ENCODE measurements around the gene ZDHHC24. TPM values are rescaled to one million over a fixed set of nuclear protein-coding genes. Genes with fewer than 3 reads are reported as not detected.

Gene ZDHHC24
- total RNA-seq, 1 experiment from 2014 or later: 29.5 TPM

DNA sequence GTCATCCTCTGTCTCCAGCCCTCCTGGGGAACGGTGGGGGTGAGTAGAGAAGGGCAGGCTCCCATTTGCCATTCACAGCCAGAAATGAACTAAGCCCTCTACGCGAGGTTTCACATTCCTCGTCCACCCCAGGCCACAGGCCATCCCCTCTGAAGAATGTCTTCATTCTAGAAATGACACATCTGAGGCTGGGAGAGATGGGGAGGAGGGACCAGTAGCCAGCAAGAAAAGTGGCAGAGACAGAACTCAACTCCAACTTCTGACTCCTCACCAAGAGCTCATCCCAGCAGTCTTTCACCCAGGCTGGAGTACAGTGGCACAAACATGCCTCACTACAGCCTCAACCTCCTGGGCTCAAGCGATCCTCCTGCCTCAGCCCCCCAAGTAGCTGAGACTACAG is 19.1 kb upstream of the ZDHHC24 start:
- in situ Hi-C loops (cut with HindIII; ENCODE audit: low pct_unique_long_range_greater_than_20kb, low sequenced_read_pairs): no loop called here
- CTCF ChIA-PET: no interaction called here
- ATAC-seq (no peak), DNase-seq (ENCODE audit: low read depth, low spot score) (no peak)
- no TSS peak for BruUV-seq (replicated peaks)
- POLR2A ChIA-PET: no interaction called here
- no peaks in the 10 kb centered on the region for H3K36me3 ChIP-seq (ENCODE audit: control insufficient read depth, insufficient read depth, low read length)
- H3K4me3 ChIP-seq (ENCODE audit: low read depth in 2 of 2, low read length in 2 of 2): no peak overlapping the region
- H3K27me3 ChIP-seq (ENCODE audit: control insufficient read depth, insufficient read depth, low read length): no peaks in the 10 kb centered on the region
- TF ChIP-seq SIN3A (IDR thresholded peaks at IDR 0.05; ENCODE audit: borderline replicate concordance, insufficient read depth, low read depth, low read length): no peak
- H3K4me1 ChIP-seq (ENCODE audit: control insufficient read depth, insufficient read depth, low read length): no peaks in the 10 kb centered on the region
- intact Hi-C loops (cut with micrococcal nuclease; ENCODE audit: unreplicated experiment): no loop called here
- no peak overlapping the region for H3K27ac ChIP-seq (ENCODE audit: low read length)
- no peaks in the 10 kb centered on the region for H3K9me3 ChIP-seq (ENCODE audit: control insufficient read depth, insufficient read depth, low read depth, low read length)

DNA sequence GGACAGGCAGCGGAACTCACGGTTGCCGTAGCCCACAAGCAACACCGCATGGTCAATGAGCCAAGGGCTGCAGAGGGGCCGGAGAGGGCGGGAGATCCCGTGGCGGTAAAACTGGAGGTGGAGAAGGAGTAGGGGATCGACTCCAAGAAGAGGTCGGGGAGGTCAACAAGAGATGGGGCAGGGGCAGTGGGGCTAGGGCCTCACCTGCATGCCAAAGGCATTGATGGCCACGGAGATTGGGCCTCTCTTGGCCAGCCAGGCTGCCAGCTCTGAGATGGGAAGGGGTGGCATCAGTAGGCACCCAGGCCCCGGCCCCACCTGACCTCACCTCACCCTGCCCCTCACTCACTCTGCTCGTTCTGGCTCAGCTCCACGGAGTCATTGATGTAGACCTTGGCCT is 18.7 kb upstream of the ZDHHC24 start:
- Histone ChIP-seq H3K4me3 (ENCODE audit: low read depth in 2 of 2, low read length in 2 of 2) (no peak overlapping the region), H3K27me3 (ENCODE audit: control insufficient read depth, insufficient read depth, low read length) (no peaks in the 10 kb centered on the region), H3K36me3 (ENCODE audit: control insufficient read depth, insufficient read depth, low read length) (no peaks in the 10 kb centered on the region), H3K4me1 (ENCODE audit: control insufficient read depth, insufficient read depth, low read length) (no peaks in the 10 kb centered on the region), H3K9me3 (ENCODE audit: control insufficient read depth, insufficient read depth, low read depth, low read length) (no peaks in the 10 kb centered on the region), H3K27ac (ENCODE audit: low read length) (no peak overlapping the region)
- ATAC-seq (no peak), DNase-seq (ENCODE audit: low read depth, low spot score) (no peak)
- no TSS peak for BruUV-seq (replicated peaks)
- POLR2A ChIA-PET: no interaction called here
- TF ChIP-seq, protein P1, sequence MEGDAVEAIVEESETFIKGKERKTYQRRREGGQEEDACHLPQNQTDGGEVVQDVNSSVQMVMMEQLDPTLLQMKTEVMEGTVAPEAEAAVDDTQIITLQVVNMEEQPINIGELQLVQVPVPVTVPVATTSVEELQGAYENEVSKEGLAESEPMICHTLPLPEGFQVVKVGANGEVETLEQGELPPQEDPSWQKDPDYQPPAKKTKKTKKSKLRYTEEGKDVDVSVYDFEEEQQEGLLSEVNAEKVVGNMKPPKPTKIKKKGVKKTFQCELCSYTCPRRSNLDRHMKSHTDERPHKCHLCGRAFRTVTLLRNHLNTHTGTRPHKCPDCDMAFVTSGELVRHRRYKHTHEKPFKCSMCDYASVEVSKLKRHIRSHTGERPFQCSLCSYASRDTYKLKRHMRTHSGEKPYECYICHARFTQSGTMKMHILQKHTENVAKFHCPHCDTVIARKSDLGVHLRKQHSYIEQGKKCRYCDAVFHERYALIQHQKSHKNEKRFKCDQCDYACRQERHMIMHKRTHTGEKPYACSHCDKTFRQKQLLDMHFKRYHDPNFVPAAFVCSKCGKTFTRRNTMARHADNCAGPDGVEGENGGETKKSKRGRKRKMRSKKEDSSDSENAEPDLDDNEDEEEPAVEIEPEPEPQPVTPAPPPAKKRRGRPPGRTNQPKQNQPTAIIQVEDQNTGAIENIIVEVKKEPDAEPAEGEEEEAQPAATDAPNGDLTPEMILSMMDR (IDR thresholded peaks at IDR 0.05): no peak
- TF ChIP-seq SIN3A (IDR thresholded peaks at IDR 0.05; ENCODE audit: borderline replicate concordance, insufficient read depth, low read depth, low read length) (no peak), POLR2AphosphoS5 (IDR thresholded peaks at IDR 0.05; ENCODE audit: low read depth, low read length) (no peak), TCF7L2 (IDR thresholded peaks at IDR 0.05; ENCODE audit: low read depth, low read length) (no peak)
- TF ChIP-seq, protein P2, sequence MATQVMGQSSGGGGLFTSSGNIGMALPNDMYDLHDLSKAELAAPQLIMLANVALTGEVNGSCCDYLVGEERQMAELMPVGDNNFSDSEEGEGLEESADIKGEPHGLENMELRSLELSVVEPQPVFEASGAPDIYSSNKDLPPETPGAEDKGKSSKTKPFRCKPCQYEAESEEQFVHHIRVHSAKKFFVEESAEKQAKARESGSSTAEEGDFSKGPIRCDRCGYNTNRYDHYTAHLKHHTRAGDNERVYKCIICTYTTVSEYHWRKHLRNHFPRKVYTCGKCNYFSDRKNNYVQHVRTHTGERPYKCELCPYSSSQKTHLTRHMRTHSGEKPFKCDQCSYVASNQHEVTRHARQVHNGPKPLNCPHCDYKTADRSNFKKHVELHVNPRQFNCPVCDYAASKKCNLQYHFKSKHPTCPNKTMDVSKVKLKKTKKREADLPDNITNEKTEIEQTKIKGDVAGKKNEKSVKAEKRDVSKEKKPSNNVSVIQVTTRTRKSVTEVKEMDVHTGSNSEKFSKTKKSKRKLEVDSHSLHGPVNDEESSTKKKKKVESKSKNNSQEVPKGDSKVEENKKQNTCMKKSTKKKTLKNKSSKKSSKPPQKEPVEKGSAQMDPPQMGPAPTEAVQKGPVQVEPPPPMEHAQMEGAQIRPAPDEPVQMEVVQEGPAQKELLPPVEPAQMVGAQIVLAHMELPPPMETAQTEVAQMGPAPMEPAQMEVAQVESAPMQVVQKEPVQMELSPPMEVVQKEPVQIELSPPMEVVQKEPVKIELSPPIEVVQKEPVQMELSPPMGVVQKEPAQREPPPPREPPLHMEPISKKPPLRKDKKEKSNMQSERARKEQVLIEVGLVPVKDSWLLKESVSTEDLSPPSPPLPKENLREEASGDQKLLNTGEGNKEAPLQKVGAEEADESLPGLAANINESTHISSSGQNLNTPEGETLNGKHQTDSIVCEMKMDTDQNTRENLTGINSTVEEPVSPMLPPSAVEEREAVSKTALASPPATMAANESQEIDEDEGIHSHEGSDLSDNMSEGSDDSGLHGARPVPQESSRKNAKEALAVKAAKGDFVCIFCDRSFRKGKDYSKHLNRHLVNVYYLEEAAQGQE (IDR thresholded peaks at IDR 0.05; ENCODE audit: insufficient read depth in 1 of 2, low read depth in 2 of 2, low read length in 1 of 2): no peak
- CTCF ChIA-PET: no interaction called here
- intact Hi-C loops (cut with micrococcal nuclease; ENCODE audit: unreplicated experiment): no loop called here
- in situ Hi-C loops (cut with HindIII; ENCODE audit: low pct_unique_long_range_greater_than_20kb, low sequenced_read_pairs): no loop called here

DNA sequence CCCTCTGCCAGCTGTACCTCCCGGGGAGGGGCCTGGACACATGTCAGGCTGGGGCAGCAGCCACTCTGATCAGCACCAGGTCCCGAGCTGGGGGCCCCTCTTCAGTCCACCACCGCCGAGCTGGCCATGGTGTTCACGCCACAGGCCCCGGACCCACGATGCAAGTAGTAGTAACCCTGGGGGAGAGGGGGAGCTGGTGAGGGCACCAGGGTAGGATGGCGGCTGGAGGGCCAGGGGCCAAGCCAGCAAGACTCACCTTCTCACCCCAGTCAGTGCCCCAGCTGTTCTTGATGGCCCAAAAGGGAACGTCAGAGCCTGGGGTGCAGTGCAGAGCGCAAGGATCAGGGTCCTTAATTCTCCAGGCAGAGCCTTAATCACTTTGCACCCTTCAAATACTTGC is 18.0 kb upstream of the ZDHHC24 start:
- Histone ChIP-seq H3K9me3 (ENCODE audit: control insufficient read depth, insufficient read depth, low read depth, low read length) (no peaks in the 10 kb centered on the region), H3K36me3 (ENCODE audit: control insufficient read depth, insufficient read depth, low read length) (no peaks in the 10 kb centered on the region), H3K4me3 (ENCODE audit: low read depth in 2 of 2, low read length in 2 of 2) (no peak overlapping the region), H3K27ac (ENCODE audit: low read length) (no peak overlapping the region), H3K27me3 (ENCODE audit: control insufficient read depth, insufficient read depth, low read length) (no peaks in the 10 kb centered on the region; the same call in 1 of the 2 replicates), H3K4me1 (ENCODE audit: control insufficient read depth, insufficient read depth, low read length) (no peaks in the 10 kb centered on the region)
- ChIA-PET CTCF (no interaction called here), POLR2A (interaction anchor here (0.6 kb wide), 1 partner anchor 234 kb away, joined by 3 read pairs; no protein-coding TSS in a partner anchor)
- DNase-seq (ENCODE audit: low read depth, low spot score) (no peak), ATAC-seq (no peak)
- in situ Hi-C loops (cut with HindIII; ENCODE audit: low pct_unique_long_range_greater_than_20kb, low sequenced_read_pairs) (no loop called here), intact Hi-C loops (cut with micrococcal nuclease; ENCODE audit: unreplicated experiment) (no loop called here)
- TF ChIP-seq, protein P2 (IDR thresholded peaks at IDR 0.05; ENCODE audit: insufficient read depth in 1 of 2, low read depth in 2 of 2, low read length in 1 of 2): no peak
- TF ChIP-seq TCF7L2 (IDR thresholded peaks at IDR 0.05; ENCODE audit: low read depth, low read length) (no peak), POLR2AphosphoS5 (IDR thresholded peaks at IDR 0.05; ENCODE audit: low read depth, low read length) (no peak), SIN3A (IDR thresholded peaks at IDR 0.05; ENCODE audit: borderline replicate concordance, insufficient read depth, low read depth, low read length) (no peak)
- TF ChIP-seq, protein P1 (IDR thresholded peaks at IDR 0.05): no peak
- BruUV-seq (replicated peaks): TSS peak; percentile 74

Measured in Panc1 (cell line).